HL-60 (cell line): ENCODE results near the gene RAB11FIP5.

Source experiments
- DNase-seq, 2 experiments: peaks; one replicate each; pipeline ENCODE4 v3.0.0-alpha.2; 2010 to 2020; ENCODE audit warnings: low read depth in 1 of 2, low spot score in 1 of 2
- H3K27ac ChIP-seq: fragments of 250-450 bp; sonication (Bioruptor Pico); replicated peaks from 2 replicates; pipeline ENCODE4 v1.5.1; 2020; ENCODE audit warnings: mild to moderate bottlenecking, moderate library complexity
- H3K27me3 ChIP-seq: fragments of 250-450 bp; sonication (Bioruptor Pico); 2 replicates; pipeline ENCODE4 v1.5.1; 2021; ENCODE audit warnings: mild to moderate bottlenecking, moderate library complexity; ENCODE audit not compliant: insufficient read depth, poor library complexity, severe bottlenecking
- H3K4me3 ChIP-seq: replicated peaks from 2 replicates; pipeline ENCODE4 v1.5.1; 2011; ENCODE audit warnings: mild to moderate bottlenecking, control low read depth, low read length; ENCODE audit not compliant: insufficient read depth
- CTCF ChIP-seq: IDR thresholded peaks from one replicate; pipeline ENCODE4 v1.5.1; 2011; ENCODE audit warnings: low read length, control low read depth, inconsistent platforms; ENCODE audit not compliant: insufficient read depth
- GABPA ChIP-seq: IDR thresholded peaks from 2 replicates; pipeline ENCODE4 v1.6.1; 2012; ENCODE audit warnings: low read depth
- POLR2AphosphoS5 ChIP-seq: IDR thresholded peaks from 2 replicates; pipeline ENCODE4 v1.6.1; 2012; ENCODE audit warnings: low read depth
- REST ChIP-seq: IDR thresholded peaks from 2 replicates; pipeline ENCODE4 v1.6.1; 2012; ENCODE audit warnings: low read depth; ENCODE audit not compliant: insufficient replicate concordance
- SPI1 ChIP-seq: IDR thresholded peaks from 2 replicates; pipeline ENCODE4 v1.6.1; 2012; ENCODE audit warnings: low read depth, mild to moderate bottlenecking, borderline replicate concordance

RAB11FIP5 gene

GRCh38 chr2:73023497-73023896 lies 89.3 kb downstream of the RAB11FIP5 start:
- Histone ChIP-seq H3K27me3 (no peaks in the 10 kb centered on the region), H3K4me3 (no peak overlapping the region), H3K27ac (no peak overlapping the region)
- TF ChIP-seq SPI1 (no peak), CTCF (no peak), GABPA (no peak), REST (no peak), POLR2AphosphoS5 (no peak)
- no peak for DNase-seq
